ENCODE data around the gene ELSPBP1.

The ELSPBP1 gene

GRCh38 chr19:48004236-48004635 lies 9.8 kb downstream of the ELSPBP1 start:
- Histone ChIP-seq H3K4me2 (ENCODE audit: low read length) (no peak overlapping the region), H4K20me1 (ENCODE audit: control insufficient read depth, insufficient read depth, low read depth, low read length) (no peaks in the 10 kb centered on the region), H3F3A (ENCODE audit: control insufficient read depth, insufficient read depth) (no peaks in the 10 kb centered on the region), H3K27ac (ENCODE audit: low read depth, low read length) (no peak overlapping the region), H3K27me3 (ENCODE audit: control insufficient read depth, low read length) (no peaks in the 10 kb centered on the region), H3K4me3 (ENCODE audit: low read length) (no peak overlapping the region), H3K79me2 (ENCODE audit: control insufficient read depth, low read length) (no peaks in the 10 kb centered on the region), H3K9me2 (replicated peaks; ENCODE audit: control insufficient read depth, low read length) (no peaks in the 10 kb centered on the region), H3K9me3 (ENCODE audit: control insufficient read depth, insufficient read depth, low read length) (no peaks in the 10 kb centered on the region), H3K4me1 (ENCODE audit: control insufficient read depth, low read length) (no peaks in the 10 kb centered on the region), H3K36me3 (ENCODE audit: control insufficient read depth, low read length) (no peaks in the 10 kb centered on the region)
- TF ChIP-seq EZH2phosphoT487 (IDR thresholded peaks at IDR 0.05; ENCODE audit: borderline replicate concordance, low read length), result no peak
- TF ChIP-seq, protein P1, sequence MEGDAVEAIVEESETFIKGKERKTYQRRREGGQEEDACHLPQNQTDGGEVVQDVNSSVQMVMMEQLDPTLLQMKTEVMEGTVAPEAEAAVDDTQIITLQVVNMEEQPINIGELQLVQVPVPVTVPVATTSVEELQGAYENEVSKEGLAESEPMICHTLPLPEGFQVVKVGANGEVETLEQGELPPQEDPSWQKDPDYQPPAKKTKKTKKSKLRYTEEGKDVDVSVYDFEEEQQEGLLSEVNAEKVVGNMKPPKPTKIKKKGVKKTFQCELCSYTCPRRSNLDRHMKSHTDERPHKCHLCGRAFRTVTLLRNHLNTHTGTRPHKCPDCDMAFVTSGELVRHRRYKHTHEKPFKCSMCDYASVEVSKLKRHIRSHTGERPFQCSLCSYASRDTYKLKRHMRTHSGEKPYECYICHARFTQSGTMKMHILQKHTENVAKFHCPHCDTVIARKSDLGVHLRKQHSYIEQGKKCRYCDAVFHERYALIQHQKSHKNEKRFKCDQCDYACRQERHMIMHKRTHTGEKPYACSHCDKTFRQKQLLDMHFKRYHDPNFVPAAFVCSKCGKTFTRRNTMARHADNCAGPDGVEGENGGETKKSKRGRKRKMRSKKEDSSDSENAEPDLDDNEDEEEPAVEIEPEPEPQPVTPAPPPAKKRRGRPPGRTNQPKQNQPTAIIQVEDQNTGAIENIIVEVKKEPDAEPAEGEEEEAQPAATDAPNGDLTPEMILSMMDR (IDR thresholded peaks at IDR 0.05; ENCODE audit: low read depth, low read length, poor library complexity, severe bottlenecking), result no peak

GRCh38 chr19:48006762-48007161 lies 12.3 kb downstream of the ELSPBP1 start:
- Histone ChIP-seq H3K27me3 (ENCODE audit: control insufficient read depth, low read length) (no peaks in the 10 kb centered on the region), H3K9me2 (replicated peaks; ENCODE audit: control insufficient read depth, low read length) (no peaks in the 10 kb centered on the region), H3K36me3 (ENCODE audit: control insufficient read depth, low read length) (no peaks in the 10 kb centered on the region), H4K20me1 (ENCODE audit: control insufficient read depth, insufficient read depth, low read depth, low read length) (no peaks in the 10 kb centered on the region), H3K27ac (ENCODE audit: low read depth, low read length) (no peak overlapping the region), H3K4me2 (ENCODE audit: low read length) (no peak overlapping the region), H3K79me2 (ENCODE audit: control insufficient read depth, low read length) (no peaks in the 10 kb centered on the region), H3K4me3 (ENCODE audit: low read length) (no peak overlapping the region), H3K9me3 (ENCODE audit: control insufficient read depth, insufficient read depth, low read length) (no peaks in the 10 kb centered on the region), H3K4me1 (ENCODE audit: control insufficient read depth, low read length) (no peaks in the 10 kb centered on the region), H3F3A (ENCODE audit: control insufficient read depth, insufficient read depth) (no peaks in the 10 kb centered on the region)
- no peak for TF ChIP-seq EZH2phosphoT487 (IDR thresholded peaks at IDR 0.05; ENCODE audit: borderline replicate concordance, low read length)
- TF ChIP-seq, protein P1 (IDR thresholded peaks at IDR 0.05; ENCODE audit: low read depth, low read length, poor library complexity, severe bottlenecking), result peak; percentile 56

DNA sequence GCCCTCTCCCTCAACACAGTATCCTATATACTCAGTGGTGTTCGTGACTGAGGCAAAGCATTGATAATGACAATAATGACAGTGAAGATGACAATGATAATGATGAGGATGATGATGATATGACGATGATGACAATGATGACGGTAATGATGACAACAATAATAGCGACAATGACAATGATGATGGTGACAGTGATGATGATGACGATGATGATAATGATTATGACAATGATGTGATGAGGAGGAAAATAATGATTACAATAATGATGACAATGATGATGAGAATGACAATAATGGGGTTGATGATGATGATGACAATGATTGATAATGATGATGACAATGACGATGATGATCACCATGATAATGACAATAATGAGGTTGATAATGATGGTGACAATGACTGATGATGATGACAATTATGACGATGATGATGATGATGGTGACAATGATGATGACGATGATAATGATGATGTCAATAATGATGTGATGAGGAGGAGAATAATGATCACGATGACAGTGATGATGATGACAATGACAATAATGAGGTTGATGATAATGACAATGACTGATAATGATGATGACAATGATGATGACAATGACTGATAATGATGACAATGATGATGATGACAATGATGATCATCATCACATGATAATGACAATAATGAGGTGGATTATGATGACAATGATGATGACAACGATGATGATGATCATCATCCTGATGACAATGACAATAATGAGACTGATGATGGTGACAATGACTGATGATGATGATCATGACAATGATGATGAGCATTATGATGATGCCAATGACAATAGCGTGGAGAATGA lies 16.7 kb downstream of the ELSPBP1 start:
- Histone ChIP-seq H3K27me3 (ENCODE audit: control insufficient read depth, low read length) (no peaks in the 10 kb centered on the region), H3K36me3 (ENCODE audit: control insufficient read depth, low read length) (no peaks in the 10 kb centered on the region), H3K4me2 (ENCODE audit: low read length) (no peak overlapping the region), H3K4me1 (ENCODE audit: control insufficient read depth, low read length) (no peaks in the 10 kb centered on the region), H3K4me3 (ENCODE audit: low read length) (no peak overlapping the region), H3K9me3 (ENCODE audit: control insufficient read depth, insufficient read depth, low read length) (no peaks in the 10 kb centered on the region), H3F3A (ENCODE audit: control insufficient read depth, insufficient read depth) (no peaks in the 10 kb centered on the region), H3K27ac (ENCODE audit: low read depth, low read length) (no peak overlapping the region), H4K20me1 (ENCODE audit: control insufficient read depth, insufficient read depth, low read depth, low read length) (no peaks in the 10 kb centered on the region), H3K79me2 (ENCODE audit: control insufficient read depth, low read length) (no peaks in the 10 kb centered on the region), H3K9me2 (replicated peaks; ENCODE audit: control insufficient read depth, low read length) (no peaks in the 10 kb centered on the region)
- no peak for TF ChIP-seq EZH2phosphoT487 (IDR thresholded peaks at IDR 0.05; ENCODE audit: borderline replicate concordance, low read length)
- TF ChIP-seq, protein P1 (IDR thresholded peaks at IDR 0.05; ENCODE audit: low read depth, low read length, poor library complexity, severe bottlenecking), result no peak

Measured in DOHH2 (cell line).